Endothelial cell of umbilical vein (primary cell): Measurements from ENCODE around the gene PHF12. TPM values are rescaled to one million over a fixed set of nuclear protein-coding genes. Genes with fewer than 3 reads are reported as not detected.

Experiments used
- BruUV-seq: library from RNA; stranded (reverse); fragments of 400-500 nt; replicated peaks from 2 replicates; lab custom pipeline; 2021; lab: Mats Ljungman, UMichigan
- CTCF ChIA-PET: fragments of 300-600, 350-600 bp; sonication (Branson Sonifier 250); formaldehyde crosslinking; loops from one replicate; lab custom pipeline; 2021; ENCODE audit warnings: antibody characterized with exemption, inconsistent platforms; lab: Charles Lee
- POLR2A ChIA-PET: fragments of 300-600, 350-600 bp; sonication (Branson Sonifier 250); formaldehyde crosslinking; loops from one replicate; lab custom pipeline; 2021; ENCODE audit warnings: antibody characterized with exemption, inconsistent platforms; lab: Charles Lee
- DNase-seq: peaks from one replicate; pipeline ENCODE4 v3.0.0-alpha.2; 2011; ENCODE audit warnings: low read depth, low spot score
- FAIRE-seq: peaks from 2 replicates; lab custom pipeline; 2011; peaks lifted over from hg19 to GRCh38; lab: Jason Lieb, UNC
- H2AFZ ChIP-seq: 2 replicates; pipeline ENCODE4 v1.6.0; 2012; ENCODE audit warnings: low read depth, low read length, control low read depth, inconsistent platforms
- H3K27ac ChIP-seq: 2 replicates; pipeline ENCODE4 v1.5.1; 2011; ENCODE audit warnings: low read depth, mild to moderate bottlenecking, control low read depth, low read length, moderate library complexity; ENCODE audit not compliant: insufficient read depth
- H3K27me3 ChIP-seq, 2 experiments: 2 replicates each; pipeline versions ENCODE4 v1.6.0 to v1.6.1; 2011; ENCODE audit warnings: low read length in 2 of 2, mixed read lengths in 1 of 2; ENCODE audit not compliant: control insufficient read depth in 2 of 2, insufficient read depth in 2 of 2
- H3K36me3 ChIP-seq, 2 experiments: 2 replicates in 1 of 2; 3 replicates in 1 of 2; pipeline ENCODE4 v1.5.1; 2011; ENCODE audit warnings: low read length in 2 of 2, mild to moderate bottlenecking in 1 of 2, moderate library complexity in 1 of 2; ENCODE audit not compliant: control insufficient read depth in 2 of 2, insufficient read depth in 2 of 2; ENCODE audit errors: extremely low read depth in 1 of 2
- H3K4me1 ChIP-seq: 3 replicates; pipeline ENCODE4 v1.5.1; 2011; ENCODE audit warnings: mild to moderate bottlenecking, low read length; ENCODE audit not compliant: control insufficient read depth, insufficient read depth; ENCODE audit errors: extremely low read depth
- H3K4me2 ChIP-seq: 2 replicates; pipeline ENCODE4 v1.6.1; 2011; ENCODE audit warnings: low read length, control low read depth, mixed read lengths; ENCODE audit not compliant: insufficient read depth
- H3K4me3 ChIP-seq, 3 experiments: fragments of 200-600 bp in 1 of 3; sonication (generic), shearing (Covaris generic) in 1 of 3; replicated peaks in 1 of 3; 2 replicates each; pipeline ENCODE4 v1.5.1; 2011 to 2016; ENCODE audit warnings: control low read depth in 3 of 3, low read length in 3 of 3, mild to moderate bottlenecking in 2 of 3, inconsistent platforms in 1 of 3, low read depth in 1 of 3, moderate library complexity in 1 of 3; ENCODE audit not compliant: insufficient read depth in 1 of 3
- H3K79me2 ChIP-seq: 2 replicates; pipeline ENCODE4 v1.6.0; 2012; ENCODE audit warnings: low read length, inconsistent platforms; ENCODE audit not compliant: control insufficient read depth, insufficient read depth
- H3K9ac ChIP-seq: replicated peaks from 2 replicates; pipeline ENCODE3; 2011; ENCODE audit warnings: low read length, control low read depth; ENCODE audit not compliant: insufficient read depth; ENCODE audit errors: extremely low read depth
- H3K9me1 ChIP-seq: replicated peaks from 3 replicates; pipeline ENCODE4 v1.6.0; 2011; ENCODE audit warnings: mild to moderate bottlenecking, low read length; ENCODE audit not compliant: control insufficient read depth, insufficient read depth; ENCODE audit errors: extremely low read depth
- H3K9me3 ChIP-seq: replicated peaks from 2 replicates; pipeline ENCODE4 v1.5.1; 2012; ENCODE audit warnings: low read length, inconsistent platforms; ENCODE audit not compliant: control insufficient read depth, insufficient read depth
- H4K20me1 ChIP-seq: replicated peaks from 2 replicates; pipeline ENCODE3; 2011; ENCODE audit warnings: mild to moderate bottlenecking, low read length; ENCODE audit not compliant: control insufficient read depth, insufficient read depth; ENCODE audit errors: extremely low read depth
- FOS ChIP-seq: IDR thresholded peaks from 2 replicates; pipeline ENCODE4 v1.6.1; 2011; ENCODE audit warnings: mild to moderate bottlenecking, low read length, moderate library complexity, borderline replicate concordance; ENCODE audit not compliant: insufficient read depth
- GATA2 ChIP-seq: IDR thresholded peaks from 2 replicates; pipeline ENCODE4 v1.7.0; 2011; ENCODE audit warnings: low read depth, mild to moderate bottlenecking, moderate library complexity, mixed read lengths, low read length; ENCODE audit not compliant: insufficient read length, insufficient read depth
- POLR2A ChIP-seq: IDR thresholded peaks from 2 replicates; pipeline ENCODE4 v1.6.1; 2012; ENCODE audit warnings: low read depth, mild to moderate bottlenecking, control low read depth, low read length
- POLR2AphosphoS5 ChIP-seq: IDR thresholded peaks from 2 replicates; pipeline ENCODE4 v1.6.1; 2012; ENCODE audit warnings: low read depth, mild to moderate bottlenecking, control low read depth, low read length, moderate library complexity; ENCODE audit not compliant: insufficient read depth
- dilution Hi-C: fragments of 300-500 bp; cut with MboI; formaldehyde crosslinking; loops from one replicate; pipeline ENCODE4 v1.15.0; 2019; ENCODE audit warnings: low sequenced_read_pairs; ENCODE audit not compliant: extremely low pct_ligation_motif_present
- intact Hi-C: fragments of 100-400 bp; cut with micrococcal nuclease; formaldehyde crosslinking; loops from one replicate; pipeline ENCODE4 v1.10.0; 2022
- polyA plus RNA-seq, 4 experiments: library from polyadenylated mRNA; depleted of rRNA in 3 of 4; stranded (reverse) in 3 of 4; unstranded in 1 of 4; fragments of >200 nt; gene quantifications; 2 replicates each; pipeline versions ENCODE4 v1.2.1 to v1.2.3, GENCODE V29; 2011 to 2012; ENCODE audit warnings: missing spikeins in 1 of 4
- total RNA-seq: library from RNA; stranded (reverse); gene quantifications from 2 replicates; pipeline ENCODE4 v1.2.3, GENCODE V29; 2021
- TF ChIP-seq, protein P1 (sequence below): IDR thresholded peaks from 2 replicates; pipeline ENCODE4 v1.6.1; 2011; ENCODE audit not compliant: insufficient read depth, insufficient read length
- TF ChIP-seq, protein P2 (sequence below), 2 donors: IDR thresholded peaks; 1 replicate in 1 of 2; 2 replicates in 1 of 2; pipeline ENCODE4 v1.5.1; 2011; ENCODE audit warnings: low read length in 2 of 2, mild to moderate bottlenecking in 2 of 2, moderate library complexity in 2 of 2, control low read depth in 1 of 2, inconsistent platforms in 1 of 2, low read depth in 1 of 2; ENCODE audit not compliant: insufficient read depth in 1 of 2; ENCODE audit errors: extremely low read depth in 1 of 2

Gene PHF12
- total and polyA plus RNA-seq, 2 donors (not counting 3 experiments of a cell fraction or from before 2014, with no cell fraction given): 26.6 to 44.2 TPM

DNA sequence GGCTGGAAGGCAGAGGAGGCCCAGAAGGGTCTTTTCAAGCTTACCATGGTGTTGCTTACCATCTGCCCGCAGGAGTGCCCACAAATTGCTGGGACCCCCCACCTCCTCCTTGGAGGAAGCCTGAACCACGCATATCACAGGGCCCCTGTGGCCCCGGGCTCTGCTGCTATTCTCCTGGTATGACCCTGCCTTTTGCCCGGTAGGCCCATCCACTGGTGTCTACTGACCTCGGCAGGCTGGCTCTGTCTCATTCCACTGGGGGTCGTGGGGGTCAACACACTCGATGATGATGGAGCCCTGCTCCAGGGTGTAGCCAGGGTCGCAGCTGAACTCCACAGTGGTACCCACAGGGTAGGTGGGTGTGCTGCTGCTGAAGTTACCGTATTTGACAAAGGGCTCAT is 8.2 kb upstream of the PHF12 start:
- H3K36me3 ChIP-seq: no peaks in the 10 kb centered on the region
- no peak overlapping the region for H3K27ac ChIP-seq
- no peaks in the 10 kb centered on the region for H3K9me1 ChIP-seq
- ChIA-PET CTCF (interaction anchor here (1.7 to 10.7 kb wide), 2 partner anchors 154 to 165 kb away, joined by 5 to 1079 read pairs; no protein-coding TSS in a partner anchor), POLR2A (no interaction called here)
- no peaks in the 10 kb centered on the region for H3K79me2 ChIP-seq
- no peaks in the 10 kb centered on the region for H4K20me1 ChIP-seq
- no TSS peak for BruUV-seq
- no peak for TF ChIP-seq POLR2AphosphoS5
- TF ChIP-seq, protein P1, sequence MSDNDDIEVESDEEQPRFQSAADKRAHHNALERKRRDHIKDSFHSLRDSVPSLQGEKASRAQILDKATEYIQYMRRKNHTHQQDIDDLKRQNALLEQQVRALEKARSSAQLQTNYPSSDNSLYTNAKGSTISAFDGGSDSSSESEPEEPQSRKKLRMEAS: no peak
- dilution Hi-C loops: no loop called here
- H3K4me3 ChIP-seq: no peak overlapping the region
- no peaks in the 10 kb centered on the region for H3K9me3 ChIP-seq
- peaks cover 2% of the 10 kb centered on the region for H3K4me1 ChIP-seq
- FAIRE-seq: no peak
- H3K9ac ChIP-seq: no peak overlapping the region
- no peak overlapping the region for H3K4me2 ChIP-seq
- H3K27me3 ChIP-seq: no peaks in the 10 kb centered on the region
- intact Hi-C loops: no loop called here
- DNase-seq: no peak
- H2AFZ ChIP-seq: no peak overlapping the region

DNA sequence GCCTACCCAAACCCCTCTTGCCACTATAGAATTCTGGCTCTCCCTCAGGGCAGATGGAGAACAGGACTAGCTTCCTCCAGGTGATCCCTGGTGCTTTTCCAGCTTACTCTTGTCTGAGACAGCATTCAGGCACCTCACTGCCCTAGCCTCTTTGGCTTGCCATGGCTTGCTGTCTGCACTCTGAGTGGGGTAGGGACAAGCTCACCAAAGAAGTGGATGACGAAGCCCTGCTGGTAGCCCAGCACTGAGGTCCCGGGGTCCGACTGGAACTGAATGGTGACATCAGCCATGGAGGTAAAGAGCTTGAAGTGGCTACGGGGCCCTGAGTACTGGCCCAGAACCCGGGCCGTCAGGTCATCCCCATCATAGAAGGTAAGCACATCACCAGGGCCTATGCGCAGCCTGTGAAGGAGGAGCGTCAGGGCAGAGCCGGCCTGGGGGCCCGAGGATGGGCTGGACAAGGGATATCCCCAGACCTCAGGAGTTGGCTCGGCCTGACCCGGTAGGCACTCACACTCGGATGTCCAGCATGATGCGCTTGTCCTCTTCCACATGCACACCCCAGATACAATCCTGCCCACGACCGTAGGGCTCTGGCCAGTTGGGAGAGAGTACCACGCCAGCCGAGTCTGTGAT is 7.6 kb upstream of the PHF12 start:
- no TSS peak for BruUV-seq
- ChIA-PET POLR2A (no interaction called here), CTCF (interaction anchor here (1.1 to 10.7 kb wide), 2 partner anchors 155 to 232 kb away, joined by 4 to 1079 read pairs; no protein-coding TSS in a partner anchor)
- Histone ChIP-seq H3K27me3 (no peaks in the 10 kb centered on the region), H3K9me1 (no peaks in the 10 kb centered on the region), H3K4me1 (no peaks in the 10 kb centered on the region), H3K36me3 (no peaks in the 10 kb centered on the region), H3K4me2 (no peak overlapping the region), H4K20me1 (no peaks in the 10 kb centered on the region), H3K27ac (no peak overlapping the region), H3K9me3 (no peaks in the 10 kb centered on the region), H3K9ac (no peak overlapping the region), H2AFZ (no peak overlapping the region), H3K4me3 (no peak overlapping the region), H3K79me2 (no peaks in the 10 kb centered on the region)
- dilution Hi-C loops (no loop called here), intact Hi-C loops (no loop called here)
- no peak for TF ChIP-seq POLR2A
- no peak for TF ChIP-seq GATA2
- TF ChIP-seq, protein P2, sequence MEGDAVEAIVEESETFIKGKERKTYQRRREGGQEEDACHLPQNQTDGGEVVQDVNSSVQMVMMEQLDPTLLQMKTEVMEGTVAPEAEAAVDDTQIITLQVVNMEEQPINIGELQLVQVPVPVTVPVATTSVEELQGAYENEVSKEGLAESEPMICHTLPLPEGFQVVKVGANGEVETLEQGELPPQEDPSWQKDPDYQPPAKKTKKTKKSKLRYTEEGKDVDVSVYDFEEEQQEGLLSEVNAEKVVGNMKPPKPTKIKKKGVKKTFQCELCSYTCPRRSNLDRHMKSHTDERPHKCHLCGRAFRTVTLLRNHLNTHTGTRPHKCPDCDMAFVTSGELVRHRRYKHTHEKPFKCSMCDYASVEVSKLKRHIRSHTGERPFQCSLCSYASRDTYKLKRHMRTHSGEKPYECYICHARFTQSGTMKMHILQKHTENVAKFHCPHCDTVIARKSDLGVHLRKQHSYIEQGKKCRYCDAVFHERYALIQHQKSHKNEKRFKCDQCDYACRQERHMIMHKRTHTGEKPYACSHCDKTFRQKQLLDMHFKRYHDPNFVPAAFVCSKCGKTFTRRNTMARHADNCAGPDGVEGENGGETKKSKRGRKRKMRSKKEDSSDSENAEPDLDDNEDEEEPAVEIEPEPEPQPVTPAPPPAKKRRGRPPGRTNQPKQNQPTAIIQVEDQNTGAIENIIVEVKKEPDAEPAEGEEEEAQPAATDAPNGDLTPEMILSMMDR (IDR thresholded peaks at IDR 0.05; ENCODE audit: extremely low read depth in 1 of 2, insufficient read depth in 1 of 2, low read depth in 1 of 2, low read length in 2 of 2): no peak
- TF ChIP-seq, protein P1: no peak
- no peak for TF ChIP-seq FOS
- no peak for FAIRE-seq
- no peak for DNase-seq
